ENCODE measurements around the gene KCND2.
"Not testable (repeated sequence)": the region's sequence is repeated elsewhere in the genome, so short reads cannot be mapped to it uniquely, and the experiment has no call there.

The KCND2 gene

GRCh38 chr7:120691915-120692314 lies 418.9 kb downstream of the KCND2 start:
- in situ Hi-C loops (cut with MboI; ENCODE audit: low sequenced_read_pairs): no loop called here

- in situ Hi-C loops (cut with MboI; ENCODE audit: low sequenced_read_pairs): no loop called here
Measured at GRCh38 chr7:120695848-120696247, 422.9 kb downstream of the KCND2 start.

GRCh38 chr7:120700796-120701195 lies 427.8 kb downstream of the KCND2 start:
- in situ Hi-C loops (cut with MboI; ENCODE audit: low sequenced_read_pairs): no loop called here

GRCh38 chr7:120702408-120702807 lies 429.4 kb downstream of the KCND2 start:
- in situ Hi-C loops (cut with MboI; ENCODE audit: low sequenced_read_pairs): not testable (repeated sequence)

GRCh38 chr7:120703585-120704240 lies 430.7 kb downstream of the KCND2 start:
- in situ Hi-C loops (cut with MboI; ENCODE audit: low sequenced_read_pairs): no loop called here

- in situ Hi-C loops (cut with MboI; ENCODE audit: low sequenced_read_pairs): no loop called here
Measured at GRCh38 chr7:120709252-120709971, 436.4 kb downstream of the KCND2 start.

GRCh38 chr7:120709972-120710320 lies 437.0 kb downstream of the KCND2 start:
- in situ Hi-C loops (cut with MboI; ENCODE audit: low sequenced_read_pairs): no loop called here

- in situ Hi-C loops (cut with MboI; ENCODE audit: low sequenced_read_pairs): no loop called here
Measured at GRCh38 chr7:120714945-120715344, 442.0 kb downstream of the KCND2 start.

GRCh38 chr7:120716307-120716706 lies 443.3 kb downstream of the KCND2 start:
- in situ Hi-C loops (cut with MboI; ENCODE audit: low sequenced_read_pairs): no loop called here

GRCh38 chr7:120717166-120717565 lies 444.2 kb downstream of the KCND2 start:
- in situ Hi-C loops (cut with MboI; ENCODE audit: low sequenced_read_pairs): no loop called here

- in situ Hi-C loops (cut with MboI; ENCODE audit: low sequenced_read_pairs): no loop called here
Measured at GRCh38 chr7:120718361-120718760, 445.4 kb downstream of the KCND2 start.

- in situ Hi-C loops (cut with MboI; ENCODE audit: low sequenced_read_pairs): no loop called here
Measured at GRCh38 chr7:120720317-120720716, 447.3 kb downstream of the KCND2 start.

GRCh38 chr7:120723465-120724385 lies 450.8 kb downstream of the KCND2 start:
- in situ Hi-C loops (cut with MboI; ENCODE audit: low sequenced_read_pairs): no loop called here

- in situ Hi-C loops (cut with MboI; ENCODE audit: low sequenced_read_pairs): no loop called here
Measured at GRCh38 chr7:120724448-120724847, 451.5 kb downstream of the KCND2 start.

- in situ Hi-C loops (cut with MboI; ENCODE audit: low sequenced_read_pairs): no loop called here
Measured at GRCh38 chr7:120724955-120725354, 452.0 kb downstream of the KCND2 start.

GRCh38 chr7:120725376-120726039 lies 452.5 kb downstream of the KCND2 start:
- in situ Hi-C loops (cut with MboI; ENCODE audit: low sequenced_read_pairs): no loop called here

GRCh38 chr7:120729245-120729644 lies 456.3 kb downstream of the KCND2 start:
- in situ Hi-C loops (cut with MboI; ENCODE audit: low sequenced_read_pairs): no loop called here

- in situ Hi-C loops (cut with MboI; ENCODE audit: low sequenced_read_pairs): no loop called here
Measured at GRCh38 chr7:120731271-120731670, 458.3 kb downstream of the KCND2 start.

GRCh38 chr7:120732256-120732655 lies 459.3 kb downstream of the KCND2 start:
- in situ Hi-C loops (cut with MboI; ENCODE audit: low sequenced_read_pairs): no loop called here

GRCh38 chr7:120733143-120733542 lies 460.2 kb downstream of the KCND2 start:
- in situ Hi-C loops (cut with MboI; ENCODE audit: low sequenced_read_pairs): no loop called here

GRCh38 chr7:120733835-120734234 lies 460.9 kb downstream of the KCND2 start:
- in situ Hi-C loops (cut with MboI; ENCODE audit: low sequenced_read_pairs): no loop called here
